Measurements from ENCODE around the gene KRTAP13-1.

DNA sequence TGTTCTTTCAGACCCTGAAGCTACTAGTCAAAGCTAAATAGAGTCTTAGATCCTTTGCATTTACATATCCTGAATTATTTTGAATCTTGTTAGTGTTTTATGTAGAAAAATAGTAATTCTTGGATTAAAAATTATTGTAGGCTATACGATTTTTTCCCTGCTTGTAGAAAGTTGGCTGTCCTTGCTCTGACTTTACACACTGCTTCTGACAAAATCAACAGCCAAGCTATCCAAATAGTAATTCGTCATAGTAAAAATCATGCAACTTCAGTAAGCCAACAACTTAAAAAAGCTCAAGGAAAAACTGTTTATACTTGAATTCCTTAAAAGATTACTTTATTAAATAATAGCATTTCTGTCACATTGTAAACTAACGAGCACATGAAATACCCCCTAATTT lies 39.9 kb upstream of the KRTAP13-1 start:
- TF ChIP-seq, protein P1, sequence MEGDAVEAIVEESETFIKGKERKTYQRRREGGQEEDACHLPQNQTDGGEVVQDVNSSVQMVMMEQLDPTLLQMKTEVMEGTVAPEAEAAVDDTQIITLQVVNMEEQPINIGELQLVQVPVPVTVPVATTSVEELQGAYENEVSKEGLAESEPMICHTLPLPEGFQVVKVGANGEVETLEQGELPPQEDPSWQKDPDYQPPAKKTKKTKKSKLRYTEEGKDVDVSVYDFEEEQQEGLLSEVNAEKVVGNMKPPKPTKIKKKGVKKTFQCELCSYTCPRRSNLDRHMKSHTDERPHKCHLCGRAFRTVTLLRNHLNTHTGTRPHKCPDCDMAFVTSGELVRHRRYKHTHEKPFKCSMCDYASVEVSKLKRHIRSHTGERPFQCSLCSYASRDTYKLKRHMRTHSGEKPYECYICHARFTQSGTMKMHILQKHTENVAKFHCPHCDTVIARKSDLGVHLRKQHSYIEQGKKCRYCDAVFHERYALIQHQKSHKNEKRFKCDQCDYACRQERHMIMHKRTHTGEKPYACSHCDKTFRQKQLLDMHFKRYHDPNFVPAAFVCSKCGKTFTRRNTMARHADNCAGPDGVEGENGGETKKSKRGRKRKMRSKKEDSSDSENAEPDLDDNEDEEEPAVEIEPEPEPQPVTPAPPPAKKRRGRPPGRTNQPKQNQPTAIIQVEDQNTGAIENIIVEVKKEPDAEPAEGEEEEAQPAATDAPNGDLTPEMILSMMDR (IDR thresholded peaks at IDR 0.05; ENCODE audit: low read depth, low read length): no peak
- no peak for TF ChIP-seq EZH2phosphoT487 (IDR thresholded peaks at IDR 0.05; ENCODE audit: low read depth)
